Activated CD8-positive, alpha-beta memory T cell treated with anti-CD3 and anti-CD28 coated beads, Interleukin-2, amount 10 ng/mL, durations not matched to agents 7 days and 5 days (primary cell): ENCODE results near the gene TST. TPM values are rescaled to one million over a fixed set of nuclear protein-coding genes. Genes with fewer than 3 reads are reported as not detected.

Experiments
- ATAC-seq: fragments of 150-1000 bp; cut with Tn5 transposase; one replicate; pipeline ENCODE4 v1.10.0; 2021; ENCODE audit warnings: moderate library complexity
- CTCF ChIA-PET: fragments of 350-600 bp; sonication (Branson Sonifier 250); formaldehyde crosslinking; loops from one replicate; lab custom pipeline; 2021; ENCODE audit warnings: antibody characterized with exemption; lab: Charles Lee
- DNase-seq: peaks from one replicate; pipeline ENCODE4 v3.0.0-alpha.2; 2020
- H3K27ac Mint-ChIP-seq: one replicate; pipeline ENCODE4 v1.8.0; 2021; ENCODE audit warnings: mild to moderate bottlenecking, mixed read lengths
- H3K27me3 Mint-ChIP-seq: one replicate; pipeline ENCODE4 v1.8.0; 2021; ENCODE audit warnings: mixed read lengths
- H3K36me3 Mint-ChIP-seq: one replicate; pipeline ENCODE4 v1.8.0; 2021; ENCODE audit warnings: mild to moderate bottlenecking, mixed read lengths
- H3K4me1 Mint-ChIP-seq: one replicate; pipeline ENCODE4 v1.8.0; 2021; ENCODE audit warnings: mixed read lengths
- H3K4me3 Mint-ChIP-seq: one replicate; pipeline ENCODE4 v1.8.0; 2021; ENCODE audit warnings: mild to moderate bottlenecking, moderate library complexity, mixed read lengths
- H3K9me3 Mint-ChIP-seq: one replicate; pipeline ENCODE4 v1.8.0; 2022; ENCODE audit warnings: low read depth, mixed read lengths
- total RNA-seq, 2 experiments: library from RNA; stranded (reverse); gene quantifications; one replicate each; pipeline ENCODE4 v1.2.3, GENCODE V29; 2021

TST gene
- total RNA-seq, 2 experiments from 2014 or later, result 11.2 to 29.3 TPM

- peak overlapping the region; percentile 80 for H3K4me3 Mint-ChIP-seq
These were observed 41.8 kb downstream of the TST start for GRCh38 chr22:36977401-36977861.

GRCh38 chr22:36976606-36977005 lies 42.6 kb downstream of the TST start:
- CTCF ChIA-PET, result interaction anchor here (0.7 to 10.9 kb wide), 37 partner anchors 8 to 447 kb away, joined by 3 to 229 read pairs (median 5); partner anchors contain the start of genes EIF3D, IFT27, IL2RB and MPST
- peaks cover 2% of the 10 kb centered on the region for H3K27me3 Mint-ChIP-seq
- DNase-seq (no peak), ATAC-seq (no peak)
- H3K36me3 Mint-ChIP-seq, result no peaks in the 10 kb centered on the region
- H3K27ac Mint-ChIP-seq, result no peak overlapping the region
- H3K4me1 Mint-ChIP-seq, result peaks cover 18% of the 10 kb centered on the region
- no peaks in the 10 kb centered on the region for H3K9me3 Mint-ChIP-seq
- H3K4me3 Mint-ChIP-seq, result no peak overlapping the region

More at GRCh38 chr22:36977401-36977861, 41.8 kb downstream of the TST start:
- no peaks in the 10 kb centered on the region for H3K36me3 Mint-ChIP-seq
- ATAC-seq (peak; percentile 88), DNase-seq (peak; percentile 89)
- peaks cover 5% of the 10 kb centered on the region for H3K27me3 Mint-ChIP-seq
- peak overlapping the region; percentile 87 for H3K27ac Mint-ChIP-seq
- CTCF ChIA-PET, result interaction anchor here (0.7 to 10.9 kb wide), 58 partner anchors 9 to 474 kb away, joined by 3 to 229 read pairs (median 4); partner anchors contain the start of genes EIF3D, IFT27, IL2RB and MPST
- peaks cover 18% of the 10 kb centered on the region for H3K4me1 Mint-ChIP-seq
- H3K9me3 Mint-ChIP-seq, result no peaks in the 10 kb centered on the region

- peaks cover 12% of the 10 kb centered on the region for H3K27me3 Mint-ChIP-seq
- H3K9me3 Mint-ChIP-seq, result no peaks in the 10 kb centered on the region
- no peak overlapping the region for H3K4me3 Mint-ChIP-seq
- no peaks in the 10 kb centered on the region for H3K36me3 Mint-ChIP-seq
- no peak for DNase-seq
- CTCF ChIA-PET, result interaction anchor here (1.2 to 3.9 kb wide), 2 partner anchors 115 to 118 kb away, joined by 3 to 17 read pairs; no protein-coding TSS in a partner anchor
- no peak for ATAC-seq
- no peak overlapping the region for H3K27ac Mint-ChIP-seq
- H3K4me1 Mint-ChIP-seq, result peaks cover under 1% of the 10 kb centered on the region
These were observed 47.7 kb downstream of the TST start for GRCh38 chr22:36971341-36972125.

- Mint-ChIP-seq H3K4me3 (no peak overlapping the region), H3K36me3 (no peaks in the 10 kb centered on the region), H3K4me1 (peaks cover 8% of the 10 kb centered on the region), H3K27ac (no peak overlapping the region), H3K9me3 (no peaks in the 10 kb centered on the region), H3K27me3 (peaks cover 12% of the 10 kb centered on the region)
- DNase-seq, result no peak
- ATAC-seq, result no peak
- CTCF ChIA-PET, result interaction anchor here (0.9 to 3.9 kb wide), 4 partner anchors 9 to 187 kb away, joined by 3 to 17 read pairs (median 10); no protein-coding TSS in a partner anchor
These were observed 50.8 kb downstream of the TST start for GRCh38 chr22:36968249-36968964.

GRCh38 chr22:36966851-36967540 lies 52.3 kb downstream of the TST start:
- Mint-ChIP-seq H3K9me3 (no peaks in the 10 kb centered on the region), H3K36me3 (no peaks in the 10 kb centered on the region), H3K4me3 (no peak overlapping the region), H3K27ac (no peak overlapping the region), H3K4me1 (peaks cover 8% of the 10 kb centered on the region), H3K27me3 (peaks cover 16% of the 10 kb centered on the region)
- no peak for DNase-seq
- CTCF ChIA-PET, result interaction anchor here (3.4 kb wide), 1 partner anchor 10 kb away, joined by 21 read pairs; no protein-coding TSS in a partner anchor
- no peak for ATAC-seq

- H3K27me3 Mint-ChIP-seq, result peaks cover 29% of the 10 kb centered on the region
- H3K27ac Mint-ChIP-seq, result no peak overlapping the region
- CTCF ChIA-PET, result interaction anchor here (1.7 to 3.4 kb wide), 2 partner anchors 12 to 56 kb away, joined by 6 to 21 read pairs; no protein-coding TSS in a partner anchor
- DNase-seq, result no peak
- peaks cover 8% of the 10 kb centered on the region for H3K4me1 Mint-ChIP-seq
- no peaks in the 10 kb centered on the region for H3K36me3 Mint-ChIP-seq
- H3K4me3 Mint-ChIP-seq, result no peak overlapping the region
- no peak for ATAC-seq
- no peaks in the 10 kb centered on the region for H3K9me3 Mint-ChIP-seq
These were observed 53.6 kb downstream of the TST start for GRCh38 chr22:36965696-36966095.

GRCh38 chr22:36964106-36964505 lies 55.1 kb downstream of the TST start:
- DNase-seq (no peak), ATAC-seq (no peak)
- Mint-ChIP-seq H3K4me3 (no peak overlapping the region), H3K27me3 (peaks cover 41% of the 10 kb centered on the region), H3K4me1 (peaks cover 8% of the 10 kb centered on the region), H3K27ac (no peak overlapping the region), H3K9me3 (no peaks in the 10 kb centered on the region), H3K36me3 (no peaks in the 10 kb centered on the region)
- CTCF ChIA-PET, result interaction anchor here (0.6 to 3.4 kb wide), 5 partner anchors 13 to 611 kb away, joined by 3 to 21 read pairs (median 5); no protein-coding TSS in a partner anchor

GRCh38 chr22:36963302-36963701 lies 55.9 kb downstream of the TST start:
- Mint-ChIP-seq H3K36me3 (peaks cover 2% of the 10 kb centered on the region), H3K27me3 (peaks cover 37% of the 10 kb centered on the region), H3K9me3 (no peaks in the 10 kb centered on the region), H3K27ac (no peak overlapping the region), H3K4me3 (no peak overlapping the region), H3K4me1 (peaks cover 8% of the 10 kb centered on the region)
- CTCF ChIA-PET, result interaction anchor here (0.7 to 1.2 kb wide), 2 partner anchors 14 to 110 kb away, joined by 3 to 5 read pairs; no protein-coding TSS in a partner anchor
- ATAC-seq (no peak), DNase-seq (no peak)

GRCh38 chr22:36961626-36962025 lies 57.6 kb downstream of the TST start:
- CTCF ChIA-PET, result interaction anchor here (1.1 kb wide), 1 partner anchor 16 kb away, joined by 6 read pairs; no protein-coding TSS in a partner anchor
- Mint-ChIP-seq H3K27me3 (peaks cover 34% of the 10 kb centered on the region), H3K9me3 (peaks cover 4% of the 10 kb centered on the region), H3K4me3 (no peak overlapping the region), H3K36me3 (peaks cover 3% of the 10 kb centered on the region), H3K27ac (no peak overlapping the region), H3K4me1 (peaks cover 8% of the 10 kb centered on the region)
- DNase-seq, result no peak
- ATAC-seq, result no peak

Other genes with a start within 250 kb of the TST start
- 10 to 100 TPM; 30.3 to 33.7 TPM for gene IFT27, start 243.3 kb downstream of the TST start, total RNA-seq
- not detected for gene PVALB, start 202.4 kb downstream of the TST start, total RNA-seq
- gene NCF4, start 158.4 kb downstream of the TST start, total RNA-seq, result 10 to 100 TPM; 59.7 to 77.9 TPM
- 10 to 100 TPM in 1 of 2 experiments, 1 to 10 TPM in 1; 3.0 to 26.9 TPM for gene CSF2RB, start 105.8 kb downstream of the TST start, total RNA-seq
- 10 to 100 TPM; 42.3 to 61.0 TPM for gene MPST, start 295 bp upstream of the TST start, total RNA-seq
- 10 to 100 TPM; 47.7 to 53.4 TPM for gene KCTD17, start 32.3 kb upstream of the TST start, total RNA-seq
- 1 to 10 TPM; 1.3 to 3.3 TPM for gene TMPRSS6, start 90.3 kb upstream of the TST start, total RNA-seq
- gene IL2RB, start 130.5 kb upstream of the TST start, total RNA-seq, result 100 to 1,000 TPM; 376 to 468 TPM
- 1 to 10 TPM; 6.7 to 7.4 TPM for gene C1QTNF6, start 168.8 kb upstream of the TST start, total RNA-seq
- 1 to 10 TPM; 1.3 to 2.2 TPM for gene SSTR3, start 193.0 kb upstream of the TST start, total RNA-seq
- 100 to 1,000 TPM; 834 to 907 TPM for gene RAC2, start 224.8 kb upstream of the TST start, total RNA-seq